Ectodermal cell (in vitro differentiated cells): ENCODE results near the gene ZNF213.
"Not testable (repeated sequence)": the region's sequence is repeated elsewhere in the genome, so short reads cannot be mapped to it uniquely, and the experiment has no call there.

Experiments used
- H3K27ac ChIP-seq: 2 replicates; pipeline ENCODE4 v1.7.0; 2013; ENCODE audit warnings: mild to moderate bottlenecking, low read depth, low read length; ENCODE audit not compliant: insufficient read depth, poor library complexity, severe bottlenecking
- H3K27me3 ChIP-seq: 2 replicates; pipeline ENCODE4 v1.7.0; 2013; ENCODE audit warnings: mild to moderate bottlenecking, low read length; ENCODE audit not compliant: insufficient read depth, control insufficient read depth, poor library complexity, severe bottlenecking
- H3K36me3 ChIP-seq: one replicate; pipeline ENCODE4 v1.7.0; 2013; ENCODE audit warnings: low read length; ENCODE audit not compliant: control insufficient read depth, insufficient read depth
- H3K4me1 ChIP-seq: one replicate; pipeline ENCODE4 v1.7.0; 2013; ENCODE audit warnings: low read length; ENCODE audit not compliant: control insufficient read depth, insufficient read depth
- H3K4me3 ChIP-seq: 2 replicates; pipeline ENCODE4 v1.7.0; 2013; ENCODE audit warnings: low read depth, low read length, control low read depth; ENCODE audit not compliant: insufficient read depth
- H3K9me3 ChIP-seq: 2 replicates; pipeline ENCODE4 v1.7.0; 2013; ENCODE audit warnings: mild to moderate bottlenecking, low read length, moderate library complexity; ENCODE audit not compliant: control insufficient read depth
- WGBS, 2 experiments: methylation state at CpG; one replicate each; pipeline ENCODE4 v1.1.7; 2013; ENCODE audit warnings: missing lambda C conversion rate in 2 of 2; 5-methylcytosine and 5-hydroxymethylcytosine counted together

The ZNF213 gene

DNA sequence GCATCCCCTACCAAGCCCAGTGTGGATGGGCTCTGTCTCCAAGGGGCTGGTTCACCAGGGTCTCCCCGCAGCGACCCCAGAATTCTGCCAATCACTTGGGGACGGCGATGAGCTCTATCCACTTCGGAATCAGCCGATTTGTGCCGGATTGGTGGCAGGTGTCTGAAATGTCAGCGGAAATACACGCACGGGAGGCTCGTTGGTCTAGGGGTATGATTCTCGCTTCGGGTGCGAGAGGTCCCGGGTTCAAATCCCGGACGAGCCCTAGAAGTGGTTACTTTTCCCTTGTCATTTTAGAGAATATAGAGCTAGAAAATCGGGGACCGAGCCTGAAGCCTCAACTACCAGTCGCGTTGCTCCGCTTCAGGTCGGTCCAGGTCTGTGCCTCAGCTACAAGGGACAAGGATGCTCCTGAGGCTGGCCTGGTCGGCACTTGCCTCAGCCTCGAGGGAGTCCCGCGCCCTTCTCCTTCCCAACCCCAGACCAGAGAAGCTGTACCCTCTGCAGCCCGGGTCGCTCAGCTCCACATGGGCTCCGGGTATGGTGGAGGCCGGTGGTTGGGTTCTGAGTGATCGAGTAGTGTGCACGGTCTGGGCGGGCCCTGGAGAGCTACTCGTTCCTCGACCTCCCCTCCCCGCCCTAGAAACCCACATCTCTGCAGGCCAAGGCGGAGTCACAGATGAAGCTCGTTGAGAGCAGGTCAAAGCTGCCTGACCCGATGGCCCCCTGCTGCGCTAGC lies 37.2 kb downstream of the ZNF213 start:
- no peaks in the 10 kb centered on the region for H3K9me3 ChIP-seq
- H3K27me3 ChIP-seq: peaks cover 95% of the 10 kb centered on the region
- H3K27ac ChIP-seq: no peak overlapping the region
- no peaks in the 10 kb centered on the region for H3K36me3 ChIP-seq
- 4% methylated on average over 41 of the region's 41 CpGs for WGBS, 2 experiments
- peak overlapping the region; percentile 21 for H3K4me3 ChIP-seq
- H3K4me1 ChIP-seq: peaks cover 15% of the 10 kb centered on the region

DNA sequence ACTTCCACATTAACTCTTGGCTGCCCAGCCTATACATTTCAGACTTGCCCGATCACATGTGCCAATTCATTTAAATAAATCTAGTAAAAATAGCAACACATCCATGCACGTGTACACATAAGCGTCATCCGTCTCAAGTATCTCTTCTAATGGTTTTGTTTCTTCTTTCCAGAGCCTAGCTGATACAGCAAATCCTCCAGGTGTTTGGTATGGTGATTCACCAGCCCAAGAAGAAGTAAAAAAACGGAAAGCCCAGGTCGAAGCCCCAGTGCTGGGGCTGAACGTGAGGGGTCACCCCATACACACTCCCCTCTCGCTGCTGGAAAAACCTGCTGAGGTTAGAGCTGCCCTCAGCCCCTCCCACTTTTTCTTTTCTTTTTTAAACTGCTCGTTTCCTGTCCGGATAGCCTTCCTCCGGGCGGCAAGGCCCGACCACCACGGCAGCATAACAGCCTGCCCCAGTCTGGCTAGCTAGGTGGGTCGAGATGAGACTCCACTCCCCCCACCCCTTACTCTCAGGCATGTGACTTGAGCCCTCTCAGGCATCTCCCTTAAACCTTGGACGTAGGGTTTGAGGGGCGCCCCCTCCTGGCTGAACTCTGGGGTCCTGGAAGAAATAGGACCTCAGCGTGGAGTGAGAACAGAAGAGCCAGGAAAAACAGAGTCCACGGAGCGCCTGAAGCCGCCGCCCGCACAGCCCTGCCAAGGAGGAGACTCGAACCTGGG lies 39.2 kb downstream of the ZNF213 start:
- Histone ChIP-seq H3K27ac (no peak overlapping the region), H3K27me3 (peaks cover 99% of the 10 kb centered on the region), H3K9me3 (no peaks in the 10 kb centered on the region), H3K4me1 (peaks cover 15% of the 10 kb centered on the region), H3K36me3 (no peaks in the 10 kb centered on the region), H3K4me3 (peak overlapping the region; percentile 17)
- 11 to 13% methylated on average over 24 of the region's 24 CpGs for WGBS, 2 experiments

DNA sequence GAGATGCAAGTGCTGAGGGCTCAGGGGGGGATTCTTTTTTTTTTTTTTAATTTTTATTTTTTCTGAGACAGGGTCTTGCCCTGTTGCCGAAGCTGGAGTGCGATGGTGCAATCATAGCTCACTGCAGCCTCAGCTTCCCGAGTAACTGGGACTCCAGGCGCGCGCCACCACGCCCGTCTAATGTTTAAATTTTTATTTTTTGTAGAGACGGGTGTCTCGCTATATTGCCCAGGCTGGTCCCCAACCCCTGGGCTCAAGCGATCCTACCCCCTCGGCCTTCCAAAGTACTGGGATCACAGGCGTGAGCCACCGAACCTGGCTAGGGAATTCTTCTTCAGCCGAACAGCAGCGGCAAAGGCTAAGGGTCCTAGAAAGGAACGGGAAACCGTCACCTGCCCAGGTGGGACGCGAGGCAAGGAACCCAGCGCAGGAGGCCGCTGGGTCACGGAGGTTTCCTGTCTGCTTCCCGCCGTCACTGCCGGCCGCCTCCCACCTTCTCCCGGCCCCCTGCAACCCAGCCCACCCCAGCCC lies 39.9 kb downstream of the ZNF213 start:
- peak overlapping the region; percentile 29 for H3K4me3 ChIP-seq
- no peaks in the 10 kb centered on the region for H3K36me3 ChIP-seq
- no peaks in the 10 kb centered on the region for H3K9me3 ChIP-seq
- WGBS, 2 experiments: 25 to 26% methylated on average over 28 of the region's 28 CpGs
- no peak overlapping the region for H3K27ac ChIP-seq
- peaks cover 15% of the 10 kb centered on the region for H3K4me1 ChIP-seq
- H3K27me3 ChIP-seq: peaks cover 99% of the 10 kb centered on the region

DNA sequence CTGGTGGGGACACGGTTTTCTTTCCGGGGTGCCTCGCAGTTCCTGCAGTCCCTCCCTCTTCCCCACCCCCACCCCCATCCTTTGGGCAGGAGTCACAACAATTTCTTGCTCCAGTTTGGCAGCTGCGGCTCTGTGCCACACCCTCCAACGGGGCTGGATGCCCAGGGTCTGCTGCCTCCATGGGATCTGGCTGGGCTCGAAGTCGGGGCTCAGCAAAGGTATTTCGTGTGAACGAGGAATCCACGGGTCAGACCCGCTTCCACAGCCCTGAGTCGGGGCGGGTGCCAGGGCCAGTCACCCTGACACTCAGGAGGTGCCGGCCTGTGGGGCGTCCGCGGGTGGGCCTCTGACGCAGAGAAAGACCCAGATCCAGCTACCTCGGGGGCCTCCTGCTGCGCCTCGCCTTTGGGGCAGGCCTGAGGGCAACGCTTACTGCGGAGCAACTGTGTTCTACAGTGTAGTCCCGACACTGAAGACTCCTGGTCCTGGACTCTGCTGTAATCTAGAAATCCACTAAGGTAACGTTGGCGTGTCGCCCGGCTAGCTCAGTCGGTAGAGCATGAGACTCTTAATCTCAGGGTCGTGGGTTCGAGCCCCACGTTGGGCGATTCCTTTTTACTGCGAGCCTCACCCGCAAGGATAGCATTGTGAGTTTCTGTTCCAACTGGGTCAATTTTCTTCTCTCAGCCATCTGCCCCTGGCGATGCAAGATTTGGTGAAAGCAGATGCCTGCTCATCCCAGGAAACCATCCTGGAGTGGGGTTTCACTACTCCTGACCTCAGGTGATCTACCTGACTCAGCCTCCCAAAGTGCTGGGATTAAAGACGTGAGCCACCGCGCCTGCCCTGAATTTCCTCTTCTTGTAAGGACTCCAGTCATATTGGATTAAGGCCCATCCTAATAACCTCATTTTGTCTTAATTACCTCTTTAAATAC lies 40.6 kb downstream of the ZNF213 start:
- Histone ChIP-seq H3K27ac (no peak overlapping the region), H3K36me3 (no peaks in the 10 kb centered on the region), H3K9me3 (no peaks in the 10 kb centered on the region), H3K4me1 (peaks cover 15% of the 10 kb centered on the region), H3K4me3 (peak overlapping the region; percentile 29), H3K27me3 (peaks cover 99% of the 10 kb centered on the region)
- WGBS, 2 experiments: 10 to 11% methylated on average over 39 of the region's 39 CpGs

DNA sequence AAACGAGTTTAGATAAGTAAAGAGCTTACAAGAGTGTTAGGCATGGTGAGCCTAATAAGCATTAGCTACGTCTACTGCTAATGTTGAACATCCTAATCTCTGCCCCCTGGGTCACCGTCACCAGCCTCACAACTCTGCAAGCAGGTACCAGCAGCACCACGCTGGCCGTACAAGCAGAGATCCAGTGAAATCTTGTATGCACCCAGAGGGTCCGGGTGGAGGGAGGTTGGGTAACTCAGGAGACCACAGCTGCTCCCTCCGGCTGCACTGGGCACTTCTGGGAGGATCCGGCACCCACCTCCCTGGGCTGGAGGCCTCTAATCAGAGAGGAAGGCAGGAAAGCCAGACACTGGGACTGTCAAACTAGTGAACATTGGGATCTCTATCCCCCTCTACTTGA lies 44.8 kb downstream of the ZNF213 start:
- no peaks in the 10 kb centered on the region for H3K36me3 ChIP-seq
- no peak overlapping the region for H3K4me3 ChIP-seq
- H3K27me3 ChIP-seq: peaks cover 99% of the 10 kb centered on the region
- no peaks in the 10 kb centered on the region for H3K9me3 ChIP-seq
- H3K4me1 ChIP-seq: peaks cover 7% of the 10 kb centered on the region
- no peak overlapping the region for H3K27ac ChIP-seq
- 78 to 85% methylated on average over 8 of the region's 8 CpGs for WGBS, 2 experiments

DNA sequence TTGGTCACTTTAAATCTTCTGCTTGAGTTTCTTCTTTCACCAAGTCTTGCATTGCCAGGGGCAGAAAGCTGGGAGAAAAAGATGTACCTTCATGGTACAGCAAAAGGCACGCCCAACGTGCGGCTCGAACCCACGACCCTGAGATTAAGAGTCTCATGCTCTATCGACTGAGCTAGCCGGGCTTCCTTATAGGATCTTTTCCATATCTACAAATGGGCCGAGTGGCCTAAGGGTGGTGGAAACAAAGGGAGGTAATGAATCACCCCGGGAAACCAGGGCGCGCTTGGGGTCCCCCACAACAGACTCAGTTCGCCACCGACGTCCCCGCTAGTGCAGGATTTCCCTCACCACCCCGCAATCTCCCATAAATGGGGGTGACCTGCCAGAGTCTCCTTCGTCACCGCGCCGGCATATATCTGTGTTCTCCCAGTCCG lies 45.6 kb downstream of the ZNF213 start:
- no peak overlapping the region for H3K4me3 ChIP-seq
- WGBS, 2 experiments: 52% methylated on average over 21 of the region's 21 CpGs
- H3K36me3 ChIP-seq: no peaks in the 10 kb centered on the region
- no peak overlapping the region for H3K27ac ChIP-seq
- peaks cover 93% of the 10 kb centered on the region for H3K27me3 ChIP-seq
- no peaks in the 10 kb centered on the region for H3K9me3 ChIP-seq
- H3K4me1 ChIP-seq: no peaks in the 10 kb centered on the region

DNA sequence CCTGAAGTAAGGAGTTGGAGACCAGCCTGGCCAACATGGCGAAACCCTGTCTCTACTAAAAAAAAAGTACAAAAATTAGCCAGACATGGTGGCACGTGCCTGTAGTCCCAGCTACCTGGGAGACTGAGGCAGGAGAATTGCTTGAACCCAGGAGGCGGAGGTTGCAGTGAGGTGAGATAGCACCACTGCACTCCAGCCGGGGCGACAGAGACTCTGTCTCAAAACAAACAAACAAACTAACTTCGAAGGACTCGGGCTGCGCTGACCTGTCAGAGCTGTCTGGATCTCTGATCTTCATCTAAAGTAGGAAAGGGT lies 47.4 kb downstream of the ZNF213 start:
- H3K4me1 ChIP-seq, H3K36me3 ChIP-seq, H3K9me3 ChIP-seq, H3K27ac ChIP-seq: not testable (repeated sequence)
- Histone ChIP-seq H3K27me3 (peaks cover 93% of the 10 kb centered on the region), H3K4me3 (peak overlapping the region; percentile 49)
- WGBS, 2 experiments: 36 to 41% methylated on average over 8 of the region's 8 CpGs

DNA sequence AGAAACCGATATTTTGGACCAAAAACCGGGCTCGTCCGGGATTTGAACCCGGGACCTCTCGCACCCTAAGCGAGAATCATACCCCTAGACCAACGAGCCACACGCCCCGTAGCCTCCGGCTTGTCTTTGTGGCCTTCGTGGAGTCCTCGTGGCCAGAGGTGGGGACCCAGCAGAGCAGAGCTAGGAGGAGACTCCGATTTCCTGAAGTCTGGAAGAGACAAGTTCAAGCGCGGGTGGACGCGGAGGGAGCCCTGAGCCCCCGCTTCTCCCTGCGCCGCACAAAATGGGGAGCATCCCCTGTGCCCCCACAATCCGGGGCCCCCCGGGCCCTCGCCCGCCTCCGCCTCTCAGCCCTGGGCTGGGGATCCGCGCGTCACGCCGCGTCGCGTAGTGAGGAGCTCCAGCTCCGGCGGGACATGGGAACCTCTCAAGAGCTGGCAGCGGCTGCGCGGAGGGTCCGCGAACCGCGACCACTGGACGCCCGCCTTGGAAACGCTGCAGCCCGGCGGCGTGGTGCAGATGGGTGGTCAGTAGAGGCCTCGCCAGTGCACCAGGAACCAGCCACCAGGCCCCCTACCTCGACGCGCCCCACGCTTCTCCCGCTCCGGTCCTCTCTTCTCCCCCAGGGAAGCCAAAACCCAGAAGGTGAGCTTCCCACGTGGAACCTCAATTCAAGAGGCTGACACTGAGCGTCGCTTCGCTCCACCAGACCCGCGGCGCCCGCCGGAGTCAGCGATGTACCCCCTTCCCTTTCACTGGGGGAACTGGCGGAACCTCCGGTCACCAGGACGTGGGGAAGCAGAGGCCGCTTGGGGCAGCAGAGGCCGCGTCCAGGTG lies 48.0 kb downstream of the ZNF213 start:
- H3K27me3 ChIP-seq: peaks cover 93% of the 10 kb centered on the region
- H3K9me3 ChIP-seq: no peaks in the 10 kb centered on the region
- no peak overlapping the region for H3K27ac ChIP-seq
- H3K4me1 ChIP-seq: no peaks in the 10 kb centered on the region
- H3K36me3 ChIP-seq: no peaks in the 10 kb centered on the region
- WGBS, 2 experiments: 1% methylated on average over 72 of the region's 72 CpGs
- H3K4me3 ChIP-seq: peak overlapping the region; percentile 49

DNA sequence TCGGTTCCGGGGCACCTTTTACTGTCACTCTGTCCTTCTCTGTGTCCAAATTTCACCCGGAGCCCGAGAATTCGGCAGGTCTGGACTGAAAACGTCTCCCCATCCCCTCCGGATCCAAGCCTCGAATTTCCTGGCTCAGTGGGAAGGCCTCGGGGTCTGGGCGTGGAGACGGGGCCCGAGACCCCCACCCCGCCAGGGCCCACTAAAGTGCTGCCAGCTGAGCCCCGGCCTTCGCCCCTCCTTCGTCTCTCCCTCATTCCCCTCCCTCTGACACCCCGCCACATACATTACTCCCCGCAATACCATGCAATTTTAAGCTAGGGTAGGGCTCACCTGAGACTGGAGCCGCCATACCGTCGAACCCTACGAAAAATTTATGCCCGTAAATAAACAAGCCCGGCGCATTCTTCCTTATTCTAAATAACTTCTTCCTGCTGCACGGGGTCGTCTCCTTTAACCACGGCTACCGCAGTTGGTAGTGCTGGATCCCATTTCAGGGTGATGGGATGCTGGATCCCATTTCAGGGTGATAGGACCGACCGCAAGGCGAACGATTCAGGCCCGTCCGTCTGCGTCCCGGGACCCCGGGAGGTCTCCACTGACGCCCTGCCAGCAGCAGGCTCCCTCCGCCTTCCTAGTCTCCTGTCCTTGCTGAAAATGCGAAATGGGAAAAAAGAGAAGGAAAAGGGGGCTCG lies 48.8 kb downstream of the ZNF213 start:
- Histone ChIP-seq H3K27ac (no peak overlapping the region), H3K4me1 (no peaks in the 10 kb centered on the region), H3K27me3 (peaks cover 89% of the 10 kb centered on the region), H3K36me3 (no peaks in the 10 kb centered on the region), H3K9me3 (no peaks in the 10 kb centered on the region), H3K4me3 (peak overlapping the region; percentile 49)
- 2% methylated on average over 40 to 41 of the region's 42 CpGs for WGBS, 2 experiments
